Esophagus squamous epithelium (tissue), 4 donors: ENCODE data around the gene MEAK7.

Experiments used
- CTCF ChIP-seq, 6 experiments: fragments of 450-650 bp in 4 of 6; fragments of 200-600 bp in 2 of 6; sonication (generic) in 2 of 6; IDR thresholded peaks; one replicate each; pipeline ENCODE4 v1.5.1; 2016 to 2019; ENCODE audit warnings: antibody characterized with exemption in 6 of 6, mild to moderate bottlenecking in 4 of 6, moderate library complexity in 4 of 6
- POLR2A ChIP-seq, 4 donors: fragments of 450-650 bp; IDR thresholded peaks; one replicate each; pipeline ENCODE4 v1.6.1; 2017; ENCODE audit warnings: antibody characterized with exemption in 4 of 4, mild to moderate bottlenecking in 4 of 4, moderate library complexity in 3 of 4

DNA sequence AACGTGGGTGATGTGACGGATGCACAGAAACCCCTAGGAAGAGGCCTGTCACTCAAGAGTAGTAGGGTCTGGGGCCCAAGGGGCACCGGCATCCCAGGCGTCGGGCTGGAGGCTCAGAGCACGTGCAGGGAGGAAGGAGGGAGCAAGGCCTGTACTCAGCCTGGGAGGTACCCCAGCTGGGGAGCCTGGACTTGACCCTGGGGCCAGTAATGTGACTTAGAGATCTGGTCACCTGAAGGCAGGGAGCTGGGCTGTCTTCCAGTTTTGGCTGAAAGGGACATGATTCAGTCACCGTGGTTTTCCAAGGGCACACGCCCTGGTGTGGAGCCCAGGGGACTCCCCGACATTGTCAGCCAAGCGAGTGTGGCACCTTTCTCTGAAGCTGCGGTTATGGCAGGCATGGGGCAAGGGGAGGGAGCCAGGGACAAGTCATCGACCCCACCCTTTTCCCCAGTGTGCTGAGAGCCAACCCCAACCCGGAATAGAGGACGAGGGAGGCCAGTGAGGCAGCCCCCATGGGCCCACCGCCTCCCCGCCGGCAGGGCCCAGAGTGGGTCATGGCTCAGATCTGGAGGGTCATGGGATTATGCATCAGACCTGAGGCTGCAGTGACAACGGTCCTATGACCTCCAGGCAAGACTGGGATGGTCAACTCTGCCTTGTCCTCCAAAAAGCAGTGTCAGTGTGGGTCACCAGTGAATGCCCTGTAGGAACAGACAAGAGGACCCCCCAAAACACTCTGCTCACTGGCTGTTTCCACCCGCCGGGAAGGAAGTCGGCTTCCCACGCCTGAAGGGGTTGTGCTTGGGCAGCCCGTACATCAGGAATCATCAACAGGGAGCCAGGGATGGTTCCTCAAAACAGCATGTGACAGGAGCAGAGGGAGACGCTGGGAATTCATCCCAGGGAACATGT lies 41.9 kb downstream of the MEAK7 start:
- TF ChIP-seq CTCF (IDR thresholded peaks at IDR 0.05) (no peak), POLR2A (IDR thresholded peaks at IDR 0.05) (no peak)
